ENCODE measurements around the gene CERK.

The CERK gene

DNA sequence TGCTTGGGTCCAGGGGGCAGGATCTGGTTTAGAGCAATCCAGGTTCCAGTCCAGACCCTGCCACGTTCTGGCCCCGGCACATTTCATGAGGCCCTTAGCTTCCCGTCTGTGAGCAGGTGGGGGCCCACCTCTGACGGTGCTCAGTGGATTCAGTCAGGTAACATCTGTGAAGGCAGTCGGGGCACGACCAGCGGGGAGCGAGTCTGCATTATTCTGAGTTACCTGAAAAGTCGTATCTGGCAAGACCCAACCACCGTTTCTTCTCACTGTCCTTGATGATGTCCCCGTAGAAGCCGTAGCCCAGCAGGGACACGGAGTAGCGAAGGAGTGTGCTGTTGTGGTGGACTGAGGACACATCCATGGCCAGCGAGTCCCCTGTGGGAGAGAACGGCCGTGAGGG is 39.0 kb downstream of the CERK start:
- no peak for DNase-seq (ENCODE audit: low read depth)

DNA sequence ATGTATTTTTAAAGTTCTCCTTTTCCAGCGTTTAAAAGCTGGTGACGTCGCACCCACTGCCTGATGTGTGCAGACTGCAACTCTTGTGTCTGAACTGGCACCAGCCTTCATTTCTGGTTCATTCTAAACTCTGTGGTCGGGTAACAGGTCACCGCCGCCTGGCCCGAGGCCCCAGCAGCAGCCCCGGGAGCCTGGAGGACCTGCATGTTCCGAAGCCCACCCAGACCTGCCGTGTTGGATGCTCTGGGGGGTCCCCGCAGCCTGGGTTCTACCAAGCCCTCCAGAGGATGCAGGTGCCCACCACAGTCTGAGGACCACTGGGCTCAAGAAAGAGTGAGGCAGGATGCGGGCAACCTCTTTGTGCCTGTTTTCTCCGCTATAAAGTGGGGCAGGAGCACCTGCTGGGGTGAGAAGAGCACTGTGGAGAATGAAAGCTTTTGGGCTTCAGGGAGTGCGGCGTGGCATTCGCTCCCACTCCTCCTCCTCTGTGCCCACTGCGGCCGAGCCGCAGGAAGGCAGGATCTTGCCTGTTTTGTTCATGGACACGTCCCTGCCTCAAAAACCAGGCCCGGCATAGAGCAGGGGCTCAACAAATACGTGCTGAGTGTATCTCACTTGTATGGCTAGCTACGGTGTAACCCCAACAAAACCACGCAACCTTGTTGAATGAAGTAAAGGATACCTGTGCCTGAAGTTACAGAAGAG is 40.1 kb downstream of the CERK start:
- DNase-seq (ENCODE audit: low read depth) = no peak

DNA sequence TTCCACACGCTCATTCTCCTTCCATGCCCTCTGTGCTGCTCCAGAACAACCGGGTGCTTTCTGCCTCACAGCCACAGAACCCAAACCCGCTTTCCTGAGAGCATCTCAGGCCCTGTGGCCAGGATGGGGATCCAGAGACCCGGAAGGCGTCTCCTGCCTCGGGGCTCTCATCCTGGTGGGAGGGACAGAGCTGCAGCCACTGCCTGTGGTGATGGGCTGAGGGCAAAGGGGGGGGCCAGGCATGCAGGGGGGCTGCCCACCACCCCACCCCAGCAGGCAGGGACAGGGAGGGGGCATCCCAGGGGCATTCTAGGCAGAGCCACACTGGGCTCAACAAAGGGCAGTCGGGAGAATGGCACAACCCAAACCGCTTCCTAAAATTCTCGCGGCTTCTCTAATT is 41.4 kb downstream of the CERK start:
- DNase-seq (ENCODE audit: low read depth) = no peak

DNA sequence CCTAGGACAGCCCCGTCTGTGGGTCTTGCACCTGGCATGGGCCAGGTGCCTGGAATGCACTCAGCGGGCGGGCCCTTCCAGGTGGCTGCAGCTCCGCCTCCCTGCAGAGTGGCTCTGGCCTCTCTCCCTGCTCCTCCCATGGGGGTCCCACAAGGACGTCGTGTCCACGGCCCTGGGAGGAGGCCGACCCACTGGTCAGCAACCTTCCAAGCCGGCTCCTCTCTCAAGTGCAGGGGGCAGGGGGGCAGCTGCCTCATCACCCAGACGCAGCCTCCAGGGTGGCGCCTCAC is 41.9 kb downstream of the CERK start:
- DNase-seq (ENCODE audit: low read depth) = no peak

DNA sequence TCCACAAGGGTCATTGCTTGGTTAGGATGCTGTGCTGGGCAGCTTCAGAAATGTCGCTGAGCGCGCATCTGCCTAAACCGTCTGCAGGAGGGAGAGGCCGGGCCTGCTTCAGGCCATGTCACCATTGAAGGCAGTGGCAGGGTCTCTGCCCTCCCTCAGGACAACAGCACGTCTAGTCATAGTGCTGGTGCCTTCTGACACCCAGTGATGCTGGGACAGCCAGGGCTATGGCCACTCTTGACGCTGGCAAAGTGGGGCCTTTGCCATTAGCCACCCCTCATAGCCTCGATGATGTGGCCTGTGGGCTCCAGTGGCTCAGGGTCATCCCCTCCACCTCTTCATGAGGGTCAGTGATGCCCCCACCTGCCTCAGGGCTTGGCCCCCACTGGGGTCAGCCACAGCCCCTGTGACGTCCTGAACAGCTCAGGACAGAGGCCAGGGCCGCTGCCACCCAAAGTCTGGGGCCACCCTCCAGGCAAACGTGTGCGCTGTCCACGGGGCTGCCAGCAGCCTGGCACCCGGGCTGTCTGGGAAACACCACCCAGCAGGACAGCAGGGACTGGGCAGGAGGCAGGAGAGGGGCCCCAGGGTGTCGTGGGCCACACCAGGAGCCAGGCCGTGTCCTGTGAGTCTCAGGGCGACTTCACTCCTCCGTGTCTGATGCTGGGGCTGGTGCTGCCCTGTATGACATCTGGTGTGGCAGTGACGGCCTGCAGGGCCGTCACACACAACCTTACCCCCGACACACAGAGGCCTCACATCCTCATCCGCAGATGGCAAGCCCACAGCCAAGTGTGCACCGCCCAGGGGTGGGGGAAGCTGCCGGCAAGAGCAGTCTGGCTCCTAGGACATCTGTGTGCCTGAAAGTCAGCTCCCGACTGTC is 42.5 kb downstream of the CERK start:
- no peak for DNase-seq (ENCODE audit: low read depth)

DNA sequence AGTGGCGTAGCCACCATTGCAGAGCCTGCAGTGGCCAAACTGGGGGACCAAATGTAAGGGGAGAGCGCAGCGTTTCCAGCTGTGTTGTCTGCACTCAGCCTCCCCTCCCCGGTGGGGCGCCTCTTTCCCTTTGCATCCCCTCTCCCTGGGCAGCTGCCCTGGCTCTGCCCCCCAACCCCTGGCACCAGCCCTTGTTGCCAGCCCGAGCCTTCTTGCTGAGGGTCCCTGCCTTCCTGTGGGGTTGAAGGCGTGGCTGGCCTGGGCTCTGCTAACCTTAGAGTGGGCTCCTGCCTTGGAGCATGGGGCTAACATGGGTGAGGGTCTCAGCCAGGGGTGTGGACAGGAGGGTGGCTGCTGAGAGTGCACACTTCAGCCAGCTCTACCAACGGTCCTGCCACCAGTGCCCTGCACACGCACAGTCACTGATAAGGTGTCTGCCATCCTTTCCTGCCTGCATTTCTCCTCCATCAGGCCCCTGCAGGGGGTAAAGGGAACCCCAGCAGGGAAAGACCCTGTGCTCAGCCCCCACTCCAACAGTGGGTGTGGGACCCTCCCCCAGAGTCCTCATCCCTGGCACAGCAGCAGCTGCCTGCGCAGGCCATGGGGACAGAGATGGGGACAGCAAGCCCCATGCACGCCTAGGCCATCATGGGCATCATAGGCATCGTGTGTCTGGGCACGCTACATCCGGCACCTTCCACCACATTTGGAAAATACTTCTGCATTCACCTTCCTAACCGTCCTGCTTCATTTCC is 43.5 kb downstream of the CERK start:
- DNase-seq (ENCODE audit: low read depth) = no peak

DNA sequence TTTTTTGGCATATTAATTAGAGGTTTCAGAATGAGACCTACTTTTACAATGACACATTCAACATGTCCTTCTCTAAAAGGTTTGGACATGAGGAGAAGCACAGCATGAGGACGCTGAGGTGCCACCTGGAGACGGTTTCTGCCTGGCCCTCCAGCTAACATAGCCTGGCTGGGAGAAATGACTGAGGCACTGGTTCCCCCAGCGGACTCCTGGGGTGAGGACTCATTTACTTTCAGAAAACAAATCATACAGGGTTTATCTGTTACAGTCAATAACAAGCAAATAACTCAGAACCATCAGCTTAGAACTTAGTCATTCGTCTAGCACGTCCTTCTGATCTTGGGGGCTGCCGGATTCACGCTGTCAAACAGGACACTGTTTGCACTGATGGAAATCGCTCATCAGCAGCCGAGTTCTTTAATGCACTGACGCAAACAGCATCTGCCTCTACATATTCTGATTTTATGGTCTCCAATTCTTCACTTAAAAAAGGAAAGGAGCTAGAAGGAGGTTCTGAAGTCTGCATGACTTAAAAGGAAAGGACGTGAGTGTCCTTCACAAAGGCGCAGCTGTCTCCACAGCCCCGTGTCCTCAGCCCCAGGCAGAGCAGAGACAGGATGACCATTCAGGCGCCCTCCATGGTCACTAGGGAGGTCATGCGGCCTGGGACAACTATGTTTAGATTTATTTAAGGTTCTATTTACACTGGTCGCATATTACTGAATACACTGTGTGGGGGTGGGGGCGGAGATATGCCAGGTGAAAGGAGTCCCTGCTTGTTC is 44.2 kb downstream of the CERK start:
- no peak for DNase-seq (ENCODE audit: low read depth)

DNA sequence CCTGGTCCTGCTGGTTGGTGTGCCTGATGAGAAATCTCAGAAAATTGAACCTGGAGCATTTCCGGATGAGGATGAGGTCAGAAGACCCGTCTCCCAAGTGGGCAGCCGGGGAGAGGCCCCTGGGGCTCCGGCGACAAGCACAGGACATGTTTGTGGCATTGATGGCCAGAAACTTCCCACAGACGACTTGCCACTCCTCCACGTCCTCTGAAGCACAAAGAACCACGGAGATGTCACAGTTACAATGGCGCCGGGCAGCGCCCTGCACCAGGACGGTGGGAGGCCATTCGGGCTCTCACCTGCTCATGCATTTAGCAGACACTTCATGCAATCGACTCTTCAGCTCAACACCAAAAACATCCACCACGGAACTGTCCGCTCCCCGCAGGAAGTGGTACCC is 46.5 kb downstream of the CERK start:
- DNase-seq (ENCODE audit: low read depth) = no peak

DNA sequence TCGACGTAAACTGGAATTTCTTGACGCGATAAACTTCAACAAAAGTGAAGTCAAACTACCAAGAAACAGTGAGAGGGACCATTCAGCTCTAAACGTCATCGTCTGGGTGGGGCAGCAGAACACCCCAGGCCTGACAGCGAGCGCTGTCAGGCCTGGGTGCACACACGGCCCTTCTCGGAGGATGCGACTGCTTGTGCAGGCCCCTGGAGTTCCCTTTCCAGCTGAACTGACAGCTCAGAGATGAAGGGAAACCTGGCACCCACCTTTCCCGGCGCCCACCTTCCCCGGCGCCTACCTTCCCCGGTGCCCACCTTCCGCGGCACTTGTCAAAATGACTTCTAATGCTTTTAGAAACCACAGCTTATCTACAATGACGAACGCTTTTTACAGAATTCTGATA is 47.9 kb downstream of the CERK start:
- no peak for DNase-seq (ENCODE audit: low read depth)

DNA sequence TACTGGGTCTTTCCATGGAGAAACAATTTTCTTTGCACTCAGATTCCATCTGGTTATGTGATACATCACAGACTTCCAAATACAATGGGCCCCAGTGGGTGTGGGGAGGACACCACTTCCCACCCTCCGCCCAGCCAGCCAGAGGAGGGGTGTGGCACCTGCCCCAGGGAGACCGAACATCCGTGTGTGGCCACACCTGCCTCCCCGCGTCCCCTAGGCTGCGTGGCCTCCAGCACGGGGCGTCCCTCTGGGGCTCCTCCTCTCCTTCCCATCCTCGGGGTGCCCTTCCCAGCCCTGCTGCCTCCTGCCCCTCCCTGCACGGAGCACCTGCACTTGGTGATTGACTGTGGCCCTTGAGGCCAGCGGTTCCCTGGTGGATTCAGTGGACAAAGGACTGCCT is 49.1 kb downstream of the CERK start:
- no peak for DNase-seq (ENCODE audit: low read depth)

DNA sequence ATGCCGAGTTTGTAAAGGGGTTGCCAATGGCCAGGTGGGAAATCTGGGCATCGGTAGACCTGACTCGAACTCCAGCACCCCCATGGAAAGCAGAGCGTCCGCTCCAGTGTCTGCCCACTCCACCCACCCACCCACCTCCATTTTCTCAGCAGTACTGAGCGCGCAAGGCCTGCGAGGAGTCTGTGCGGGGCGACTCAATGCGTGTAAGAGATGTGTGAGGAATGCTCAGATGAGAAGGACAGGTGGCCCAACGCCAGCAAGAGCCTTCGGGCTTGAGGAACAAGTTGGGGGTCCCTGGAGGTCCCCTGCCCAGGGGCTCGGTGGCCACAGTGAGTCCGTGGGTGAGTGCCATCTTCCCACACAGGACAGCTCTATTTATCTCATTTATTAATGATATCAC is 50.6 kb downstream of the CERK start:
- DNase-seq (ENCODE audit: low read depth) = no peak

DNA sequence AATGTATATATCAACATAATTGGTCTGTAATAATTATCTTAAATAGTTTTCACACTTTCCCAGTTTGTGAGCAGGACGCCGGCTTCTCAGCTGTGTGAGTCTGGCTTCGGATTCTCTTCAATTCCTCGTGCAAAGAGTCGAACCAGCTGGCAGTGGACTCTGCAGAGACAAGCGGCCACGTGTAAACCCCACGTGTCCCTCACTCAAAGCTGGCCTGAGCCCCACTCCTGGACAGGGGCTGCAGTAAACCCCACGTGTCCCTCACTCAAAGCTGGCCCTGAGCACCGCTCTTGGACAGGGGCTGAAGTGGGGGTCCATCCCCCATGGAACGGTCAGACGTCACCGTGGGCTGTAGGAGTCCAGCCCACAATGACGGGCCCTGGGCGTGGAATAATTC is 51.0 kb downstream of the CERK start:
- no peak for DNase-seq (ENCODE audit: low read depth)

DNA sequence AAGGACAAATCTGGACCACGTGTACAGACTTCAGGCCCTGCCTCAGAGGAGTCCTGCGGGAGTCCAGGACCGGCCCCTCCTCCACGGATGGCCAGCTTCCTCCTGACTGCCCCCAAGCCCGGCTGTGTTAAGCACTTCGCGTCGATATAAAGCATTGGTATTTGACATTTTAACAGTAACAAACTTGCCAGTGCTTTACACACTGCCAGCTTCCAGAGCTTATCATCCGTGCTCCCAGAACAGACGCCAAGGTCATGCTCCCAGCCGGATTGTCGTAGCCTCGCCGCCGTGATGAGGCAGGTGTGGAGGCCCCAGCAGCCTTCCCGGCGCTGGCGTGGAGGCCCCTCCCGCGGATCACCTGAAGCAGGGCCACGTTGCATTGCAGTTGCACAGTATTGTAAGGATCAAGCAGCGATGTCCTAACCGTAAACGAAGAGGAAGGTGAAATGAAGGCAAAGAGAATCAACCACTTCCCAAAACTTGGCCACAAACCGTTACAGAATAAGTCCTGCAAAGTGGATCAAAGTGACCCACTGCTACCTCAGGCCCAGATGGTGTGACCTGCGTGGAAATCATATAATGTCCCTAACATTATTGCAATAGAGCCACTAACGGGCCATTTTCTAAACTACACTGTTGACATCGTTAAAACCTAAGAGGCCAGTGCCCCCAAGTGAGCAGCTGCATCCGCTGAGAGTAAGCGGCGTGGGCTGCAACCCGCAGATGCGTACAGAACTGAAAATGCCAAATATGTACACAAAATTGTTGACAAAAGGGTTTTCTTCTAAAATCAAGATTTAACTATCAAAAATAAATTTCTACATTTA is 51.6 kb downstream of the CERK start:
- no peak for DNase-seq (ENCODE audit: low read depth)

DNA sequence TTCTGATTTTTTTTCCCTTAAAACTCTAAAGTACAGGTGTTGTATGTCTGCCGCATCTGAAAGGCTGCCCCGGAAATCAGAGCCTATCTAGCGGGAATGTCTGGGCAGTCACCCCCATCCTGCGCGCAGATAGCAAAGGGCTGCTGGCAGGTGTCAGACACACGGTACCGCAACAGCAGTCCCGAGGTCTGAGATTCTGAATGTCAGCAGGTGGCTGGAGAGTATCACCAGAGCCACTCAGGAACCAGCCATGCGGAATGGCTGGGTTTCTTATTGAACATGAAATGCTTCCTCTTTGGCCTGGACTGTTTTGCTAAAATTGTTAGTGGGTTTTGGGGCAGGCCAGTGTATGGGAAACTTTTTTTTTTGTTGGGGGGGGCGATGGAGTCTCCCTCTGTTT is 53.3 kb downstream of the CERK start:
- no peak for DNase-seq (ENCODE audit: low read depth)

DNA sequence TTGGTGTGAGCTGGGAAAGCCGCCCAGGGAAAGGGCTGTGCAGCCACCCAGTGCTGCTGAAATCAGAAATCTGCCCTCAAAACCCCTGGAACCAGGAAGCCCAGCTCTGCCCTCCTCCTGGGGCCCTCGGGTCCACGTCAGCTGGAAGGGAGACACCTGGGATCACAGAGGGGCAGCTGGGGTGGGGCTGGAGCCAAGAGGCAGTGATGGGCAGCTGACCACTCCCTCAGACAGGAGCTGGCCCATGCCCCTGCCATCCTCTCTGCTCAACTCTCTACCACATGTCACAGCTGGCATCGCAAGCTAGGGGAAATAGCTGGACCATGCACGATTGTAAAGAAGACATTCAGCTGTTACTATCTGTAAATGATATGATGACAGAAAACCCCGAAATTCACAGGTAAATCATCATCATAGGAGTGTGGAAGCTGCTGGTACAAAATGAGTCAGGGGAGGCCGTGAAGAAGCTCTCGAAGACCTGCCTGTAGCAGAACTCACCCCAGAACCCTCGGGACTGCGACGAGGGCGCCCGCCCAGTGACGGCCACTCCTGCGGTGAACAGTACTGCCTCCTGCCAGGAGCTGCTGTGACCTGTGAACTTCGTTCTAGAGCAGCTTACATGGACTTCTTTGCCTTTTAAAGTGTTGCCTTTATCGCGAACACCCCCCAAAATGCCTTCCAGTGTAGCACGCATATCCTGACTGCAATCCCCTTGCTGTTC is 55.9 kb downstream of the CERK start:
- DNase-seq (ENCODE audit: low read depth) = no peak

DNA sequence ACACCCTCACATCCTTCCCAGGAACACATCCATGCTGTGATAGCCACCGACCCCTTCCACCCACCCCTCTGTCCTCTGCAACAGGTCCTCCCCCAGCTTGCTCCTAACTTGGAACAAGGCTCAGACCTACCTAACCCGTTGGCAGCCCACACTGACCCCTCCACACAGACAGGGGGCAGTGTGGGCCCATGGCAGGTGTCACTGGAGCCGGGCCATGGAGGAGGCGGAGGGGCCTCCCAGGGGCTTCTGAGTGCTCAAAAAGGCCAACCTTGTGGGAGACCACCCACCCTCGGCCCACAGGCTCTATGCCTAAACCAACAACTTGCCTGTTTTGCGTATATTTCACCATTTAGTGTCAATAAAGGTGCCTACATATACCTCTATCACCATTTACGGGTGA is 57.0 kb downstream of the CERK start:
- DNase-seq (ENCODE audit: low read depth) = no peak

DNA sequence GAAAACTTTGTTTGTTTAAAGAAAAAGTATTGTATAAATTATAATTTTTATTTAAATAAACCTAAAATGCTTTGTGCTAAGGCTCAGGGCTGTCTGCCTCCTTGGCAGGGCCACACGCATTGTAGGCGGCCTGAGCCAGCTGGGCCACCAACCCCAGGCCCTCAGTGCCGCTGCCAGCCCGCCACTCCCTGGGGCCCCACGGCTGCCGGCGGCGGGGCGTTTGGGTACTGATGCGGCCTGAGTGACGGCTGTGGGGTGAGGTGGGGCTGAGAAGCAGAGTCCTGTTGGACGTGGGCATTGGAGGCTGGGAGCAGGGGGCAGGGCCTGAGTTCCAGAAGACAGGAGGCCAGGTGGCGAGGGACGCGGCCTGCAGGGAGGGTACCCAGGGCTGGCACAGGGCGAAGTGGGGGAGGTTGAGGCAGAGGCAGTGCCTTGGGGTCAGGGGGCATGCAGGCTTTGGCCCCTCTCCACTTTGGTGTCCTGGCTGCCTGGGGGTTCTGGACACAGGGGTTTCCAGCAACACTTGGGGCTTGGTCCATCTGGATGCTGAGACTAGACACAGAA is 58.3 kb downstream of the CERK start:
- no peak for DNase-seq (ENCODE audit: low read depth)

DNA sequence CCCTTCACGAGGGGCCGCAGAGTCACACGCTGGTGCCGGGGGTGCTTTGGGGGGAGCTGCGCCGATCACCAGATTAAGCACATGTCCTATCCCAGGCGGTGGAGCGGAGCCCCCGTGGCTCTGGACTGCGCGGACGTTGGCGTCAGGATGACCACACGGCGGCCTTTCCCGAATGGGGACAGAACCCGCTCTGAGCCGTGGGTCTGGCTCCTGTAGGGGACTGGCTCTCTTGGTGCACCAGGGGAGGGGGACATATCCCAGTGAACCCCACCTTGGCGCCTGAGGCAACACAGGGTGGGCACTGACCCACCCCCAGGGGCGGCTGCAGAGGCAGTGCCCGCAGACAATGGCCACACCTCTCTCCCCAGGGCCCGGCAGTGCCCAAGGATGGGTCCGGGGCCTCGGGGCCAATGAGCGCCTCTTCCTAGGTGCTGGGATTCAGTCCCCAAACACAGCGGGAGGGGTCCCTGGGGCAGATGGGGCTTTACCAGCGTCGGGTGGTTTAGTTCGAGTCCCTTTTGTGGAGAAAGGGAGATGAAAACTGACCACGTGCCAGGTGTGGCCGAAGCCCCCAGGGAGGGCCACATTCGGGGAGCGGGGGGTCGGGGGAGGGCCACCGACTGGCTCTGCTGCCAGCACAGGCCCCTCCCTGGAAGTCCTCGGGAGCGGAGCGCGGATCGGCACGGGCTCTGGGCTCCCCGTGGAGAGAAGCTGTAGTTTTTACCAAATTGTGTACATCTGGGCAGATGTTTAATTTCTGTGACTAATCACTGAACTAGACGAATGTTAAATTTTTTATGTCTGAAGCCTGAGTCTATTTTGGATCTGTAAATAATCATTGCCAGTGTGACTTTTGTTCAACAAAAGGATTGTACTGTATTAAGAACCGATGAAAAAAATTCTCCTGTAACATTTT is 59.0 kb downstream of the CERK start:
- DNase-seq (ENCODE audit: low read depth) = no peak

DNA sequence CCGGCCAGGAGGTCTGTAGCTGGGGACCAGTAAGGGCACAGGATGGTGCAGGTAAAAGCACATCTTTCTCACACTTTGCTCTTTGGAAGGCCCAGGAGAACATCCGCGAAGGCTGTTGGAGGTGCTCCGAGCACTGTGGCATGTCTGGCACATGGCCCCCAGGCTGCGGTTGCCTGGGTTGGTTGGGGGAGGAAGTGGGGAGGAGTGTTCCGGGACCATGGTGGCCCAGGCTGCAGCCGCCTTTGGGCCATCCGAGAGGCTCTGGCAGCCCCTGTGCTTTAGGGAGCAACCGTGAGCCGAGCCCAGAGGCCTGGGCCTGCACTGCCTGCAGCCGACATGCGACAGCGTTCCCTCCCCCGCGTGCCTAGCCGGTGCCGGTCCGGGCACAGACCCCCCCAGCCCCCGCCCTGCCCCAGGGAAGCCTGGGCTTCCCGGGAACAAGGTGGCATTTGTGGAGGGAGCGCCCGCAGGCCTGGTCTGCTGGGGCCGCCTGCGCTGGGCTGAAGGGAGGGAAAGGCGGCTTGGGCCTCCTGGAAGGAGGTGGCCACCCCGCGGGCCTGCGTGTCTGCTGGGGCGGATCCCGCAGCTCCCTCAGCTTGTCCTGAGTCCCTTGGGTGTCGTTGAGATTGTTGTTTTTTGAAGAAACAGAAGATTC is 59.9 kb downstream of the CERK start:
- DNase-seq (ENCODE audit: low read depth) = no peak

Data from activated T-cell treated with anti-CD3 and anti-CD28 coated beads for 24 hours (primary cell).